HCT116 (cell line): ENCODE data around the gene CDK5R1.

Source experiments
- CBX3 ChIP-seq: IDR thresholded peaks from 2 replicates; pipeline ENCODE4 v1.6.1; 2012; ENCODE audit warnings: low read depth
- EZH2 ChIP-seq: fragments of 200-600 bp; sonication (generic); IDR thresholded peaks from 2 replicates; pipeline ENCODE4 v1.6.1; 2017; ENCODE audit warnings: antibody characterized with exemption, mixed run types
- EZH2phosphoT487 ChIP-seq: fragments of 200-600 bp; IDR thresholded peaks from 2 replicates; pipeline ENCODE4 v1.6.1; 2018; ENCODE audit warnings: antibody characterized with exemption, borderline replicate concordance
- POLR2A ChIP-seq: IDR thresholded peaks from 2 replicates; pipeline ENCODE4 v1.7.0; 2011; ENCODE audit warnings: borderline replicate concordance; ENCODE audit not compliant: insufficient read depth, insufficient read length; ENCODE audit errors: extremely low read depth
- POLR2AphosphoS5 ChIP-seq: IDR thresholded peaks from 2 replicates; pipeline ENCODE4 v1.6.1; 2011; ENCODE audit warnings: mild to moderate bottlenecking, low read depth, low read length, moderate library complexity
- REST ChIP-seq: IDR thresholded peaks from 2 replicates; pipeline ENCODE4 v1.6.1; 2012; ENCODE audit warnings: low read depth
- SP1 ChIP-seq: IDR thresholded peaks from 2 replicates; pipeline ENCODE4 v1.6.1; 2012; ENCODE audit warnings: low read depth
- SRF ChIP-seq: IDR thresholded peaks from 2 replicates; pipeline ENCODE4 v1.6.1; 2012; ENCODE audit warnings: low read depth
- YY1 ChIP-seq: IDR thresholded peaks from 2 replicates; pipeline ENCODE4 v1.6.1; 2011; ENCODE audit warnings: low read length, low read depth, moderate library complexity, mild to moderate bottlenecking; ENCODE audit not compliant: insufficient replicate concordance; ENCODE audit errors: extremely low read depth
- TF ChIP-seq, protein P1 (sequence below), 3 experiments: fragments of 200-600 bp in 1 of 3; sonication (generic) in 1 of 3; IDR thresholded peaks in 2 of 3; conservative IDR thresholded peaks in 1 of 3; 2 replicates each; pipeline ENCODE4 v1.5.1; 2012 to 2017; ENCODE audit warnings: low read depth in 2 of 3, low read length in 2 of 3, antibody characterized with exemption in 1 of 3, borderline replicate concordance in 1 of 3, control low read depth in 1 of 3, mild to moderate bottlenecking in 1 of 3, mixed read lengths in 1 of 3, mixed run types in 1 of 3, moderate library complexity in 1 of 3; ENCODE audit not compliant: insufficient read depth in 1 of 3
- TF ChIP-seq, protein P2 (sequence below): IDR thresholded peaks from 2 replicates; pipeline ENCODE4 v1.6.1; 2011; ENCODE audit warnings: mild to moderate bottlenecking, low read length, moderate library complexity; ENCODE audit not compliant: insufficient replicate concordance; ENCODE audit errors: extremely low read depth
- TF ChIP-seq, protein P3 (sequence below): IDR thresholded peaks from 2 replicates; pipeline ENCODE4 v1.6.1; 2012

DNA sequence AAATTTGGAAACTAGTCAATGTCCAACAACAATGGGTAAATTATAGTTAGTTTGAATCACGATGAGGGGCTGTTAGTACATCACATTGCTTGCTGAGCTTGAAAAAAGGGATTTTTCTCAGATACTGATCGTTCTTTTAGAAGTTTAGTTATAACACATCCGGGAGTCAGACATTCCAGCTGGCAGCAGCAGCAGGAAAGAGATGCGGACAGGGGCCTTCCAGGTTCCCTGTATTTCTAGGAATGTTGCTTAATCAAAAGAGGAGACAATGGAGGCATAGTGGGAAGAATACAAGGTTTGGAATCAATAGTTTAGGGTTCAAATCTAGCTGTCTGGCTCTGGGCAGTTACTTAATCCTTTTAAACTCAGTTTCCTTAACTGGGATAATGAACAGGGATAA is 27.8 kb downstream of the CDK5R1 start:
- no peak for TF ChIP-seq POLR2A
- TF ChIP-seq REST: no peak
- no peak for TF ChIP-seq YY1
- TF ChIP-seq, protein P1, sequence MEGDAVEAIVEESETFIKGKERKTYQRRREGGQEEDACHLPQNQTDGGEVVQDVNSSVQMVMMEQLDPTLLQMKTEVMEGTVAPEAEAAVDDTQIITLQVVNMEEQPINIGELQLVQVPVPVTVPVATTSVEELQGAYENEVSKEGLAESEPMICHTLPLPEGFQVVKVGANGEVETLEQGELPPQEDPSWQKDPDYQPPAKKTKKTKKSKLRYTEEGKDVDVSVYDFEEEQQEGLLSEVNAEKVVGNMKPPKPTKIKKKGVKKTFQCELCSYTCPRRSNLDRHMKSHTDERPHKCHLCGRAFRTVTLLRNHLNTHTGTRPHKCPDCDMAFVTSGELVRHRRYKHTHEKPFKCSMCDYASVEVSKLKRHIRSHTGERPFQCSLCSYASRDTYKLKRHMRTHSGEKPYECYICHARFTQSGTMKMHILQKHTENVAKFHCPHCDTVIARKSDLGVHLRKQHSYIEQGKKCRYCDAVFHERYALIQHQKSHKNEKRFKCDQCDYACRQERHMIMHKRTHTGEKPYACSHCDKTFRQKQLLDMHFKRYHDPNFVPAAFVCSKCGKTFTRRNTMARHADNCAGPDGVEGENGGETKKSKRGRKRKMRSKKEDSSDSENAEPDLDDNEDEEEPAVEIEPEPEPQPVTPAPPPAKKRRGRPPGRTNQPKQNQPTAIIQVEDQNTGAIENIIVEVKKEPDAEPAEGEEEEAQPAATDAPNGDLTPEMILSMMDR (IDR thresholded peaks at IDR 0.05 in 2 of 3, conservative IDR thresholded peaks at IDR 0.05 in 1 of 3; ENCODE audit: borderline replicate concordance in 1 of 3, insufficient read depth in 1 of 3, low read depth in 2 of 3, low read length in 2 of 3): no peak
- no peak for TF ChIP-seq POLR2AphosphoS5
- TF ChIP-seq EZH2: no peak
- no peak for TF ChIP-seq EZH2phosphoT487
- TF ChIP-seq, protein P2, sequence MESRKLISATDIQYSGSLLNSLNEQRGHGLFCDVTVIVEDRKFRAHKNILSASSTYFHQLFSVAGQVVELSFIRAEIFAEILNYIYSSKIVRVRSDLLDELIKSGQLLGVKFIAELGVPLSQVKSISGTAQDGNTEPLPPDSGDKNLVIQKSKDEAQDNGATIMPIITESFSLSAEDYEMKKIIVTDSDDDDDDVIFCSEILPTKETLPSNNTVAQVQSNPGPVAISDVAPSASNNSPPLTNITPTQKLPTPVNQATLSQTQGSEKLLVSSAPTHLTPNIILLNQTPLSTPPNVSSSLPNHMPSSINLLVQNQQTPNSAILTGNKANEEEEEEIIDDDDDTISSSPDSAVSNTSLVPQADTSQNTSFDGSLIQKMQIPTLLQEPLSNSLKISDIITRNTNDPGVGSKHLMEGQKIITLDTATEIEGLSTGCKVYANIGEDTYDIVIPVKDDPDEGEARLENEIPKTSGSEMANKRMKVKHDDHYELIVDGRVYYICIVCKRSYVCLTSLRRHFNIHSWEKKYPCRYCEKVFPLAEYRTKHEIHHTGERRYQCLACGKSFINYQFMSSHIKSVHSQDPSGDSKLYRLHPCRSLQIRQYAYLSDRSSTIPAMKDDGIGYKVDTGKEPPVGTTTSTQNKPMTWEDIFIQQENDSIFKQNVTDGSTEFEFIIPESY: no peak
- no peak for TF ChIP-seq SRF
- TF ChIP-seq, protein P3, sequence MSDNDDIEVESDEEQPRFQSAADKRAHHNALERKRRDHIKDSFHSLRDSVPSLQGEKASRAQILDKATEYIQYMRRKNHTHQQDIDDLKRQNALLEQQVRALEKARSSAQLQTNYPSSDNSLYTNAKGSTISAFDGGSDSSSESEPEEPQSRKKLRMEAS: no peak
- TF ChIP-seq SP1: no peak
- no peak for TF ChIP-seq CBX3
